Natural killer cell treated with Interleukin-12 subunit alpha and Interleukin-12 subunit beta and Interleukin-15 and Interleukin-18, amount 100 ng/mL, for 72 hours (primary cell): ENCODE data around the gene ABT1. TPM values are rescaled to one million over a fixed set of nuclear protein-coding genes. Genes with fewer than 3 reads are reported as not detected.

Source experiments
- ATAC-seq, 2 donors: fragments of 150-1000 bp; cut with Tn5 transposase in 1 of 2; sonication (Bioruptor Pico), chemical (Tn5 transposase) in 1 of 2; 2 replicates each; pipeline ENCODE4 v1.10.0; 2021
- DNase-seq: peaks from one replicate; pipeline ENCODE4 v3.0.0; 2022; ENCODE audit warnings: low spot score
- H3K27ac Mint-ChIP-seq, 2 donors: 1 replicate in 1 of 2; 2 replicates in 1 of 2; pipeline ENCODE4 v1.8.0; 2022; ENCODE audit warnings: mixed read lengths in 2 of 2, mild to moderate bottlenecking in 1 of 2, moderate library complexity in 1 of 2
- H3K27me3 Mint-ChIP-seq, 2 donors: 1 replicate in 1 of 2; 2 replicates in 1 of 2; pipeline ENCODE4 v1.8.0; 2022; ENCODE audit warnings: mixed read lengths in 2 of 2
- H3K36me3 Mint-ChIP-seq: one replicate; pipeline ENCODE4 v1.8.0; 2022; ENCODE audit warnings: mixed read lengths
- H3K4me1 Mint-ChIP-seq, 2 donors: 1 replicate in 1 of 2; 2 replicates in 1 of 2; pipeline ENCODE4 v1.8.0; 2022; ENCODE audit warnings: low read depth in 2 of 2, mixed read lengths in 2 of 2, mild to moderate bottlenecking in 1 of 2
- H3K4me3 Mint-ChIP-seq: one replicate; pipeline ENCODE4 v1.8.0; 2022; ENCODE audit warnings: mixed read lengths
- H3K9me3 Mint-ChIP-seq: 2 replicates; pipeline ENCODE4 v1.8.0; 2022; ENCODE audit warnings: mixed read lengths
- total RNA-seq, 2 donors: library from RNA; stranded (reverse); gene quantifications; one replicate each; pipeline ENCODE4 v1.2.3, GENCODE V29; 2022

The ABT1 gene
- total RNA-seq, 2 donors from 2014 or later = 26.1 to 29.5 TPM

- no peak for DNase-seq
- no peaks in the 10 kb centered on the region for H3K36me3 Mint-ChIP-seq
- no peak for ATAC-seq
- H3K27me3 Mint-ChIP-seq = no peaks in the 10 kb centered on the region
- H3K9me3 Mint-ChIP-seq = no peaks in the 10 kb centered on the region
- no peak overlapping the region for H3K4me3 Mint-ChIP-seq
- H3K4me1 Mint-ChIP-seq = peaks cover 0 to 8% of the 10 kb centered on the region in 2 donors
- H3K27ac Mint-ChIP-seq = peak overlapping the region in 1 of 2 donors; percentile 38
These were observed 5.5 kb downstream of the ABT1 start for GRCh38 chr6:26602262-26602661.

GRCh38 chr6:26604026-26604425, 7.3 kb downstream of the ABT1 start:
- Mint-ChIP-seq H3K27me3 (no peaks in the 10 kb centered on the region), H3K9me3 (no peaks in the 10 kb centered on the region), H3K27ac (no peak overlapping the region), H3K36me3 (no peaks in the 10 kb centered on the region), H3K4me3 (no peak overlapping the region), H3K4me1 (no peaks in the 10 kb centered on the region)
- ATAC-seq = no peak
- no peak for DNase-seq

- Mint-ChIP-seq H3K27me3 (peaks cover 4 to 6% of the 10 kb centered on the region in 2 donors), H3K27ac (no peak overlapping the region), H3K9me3 (no peaks in the 10 kb centered on the region), H3K4me1 (no peaks in the 10 kb centered on the region), H3K4me3 (no peak overlapping the region), H3K36me3 (no peaks in the 10 kb centered on the region)
- ATAC-seq (no peak), DNase-seq (no peak)
These were observed 8.0 kb downstream of the ABT1 start for GRCh38 chr6:26604797-26605196.

- H3K9me3 Mint-ChIP-seq = no peaks in the 10 kb centered on the region
- ATAC-seq (peak; percentile 76 to 80), DNase-seq (no peak)
- no peaks in the 10 kb centered on the region for H3K4me1 Mint-ChIP-seq
- H3K4me3 Mint-ChIP-seq = no peak overlapping the region
- no peaks in the 10 kb centered on the region for H3K36me3 Mint-ChIP-seq
- H3K27ac Mint-ChIP-seq = no peak overlapping the region
- H3K27me3 Mint-ChIP-seq = peaks cover 11 to 18% of the 10 kb centered on the region in 2 donors
These were observed 10.9 kb downstream of the ABT1 start for GRCh38 chr6:26607434-26608230.

- peak overlapping the region in 1 of 2 donors; percentile 5 for H3K27ac Mint-ChIP-seq
- H3K27me3 Mint-ChIP-seq = peaks cover 26 to 32% of the 10 kb centered on the region in 2 donors
- H3K4me1 Mint-ChIP-seq = peaks cover 0 to 2% of the 10 kb centered on the region in 2 donors
- H3K4me3 Mint-ChIP-seq = no peak overlapping the region
- H3K36me3 Mint-ChIP-seq = no peaks in the 10 kb centered on the region
- ATAC-seq (no peak), DNase-seq (no peak)
- no peaks in the 10 kb centered on the region for H3K9me3 Mint-ChIP-seq
These were observed 12.7 kb downstream of the ABT1 start for GRCh38 chr6:26609463-26609862.

- no peak overlapping the region for H3K27ac Mint-ChIP-seq
- no peak overlapping the region for H3K4me3 Mint-ChIP-seq
- no peak for ATAC-seq
- peaks cover 0 to 2% of the 10 kb centered on the region in 2 donors for H3K4me1 Mint-ChIP-seq
- H3K9me3 Mint-ChIP-seq = no peaks in the 10 kb centered on the region
- peaks cover 36 to 40% of the 10 kb centered on the region in 2 donors for H3K27me3 Mint-ChIP-seq
- H3K36me3 Mint-ChIP-seq = no peaks in the 10 kb centered on the region
- no peak for DNase-seq
These were observed 14.8 kb downstream of the ABT1 start for GRCh38 chr6:26611599-26611998.

- Mint-ChIP-seq H3K9me3 (no peaks in the 10 kb centered on the region), H3K27ac (no peak overlapping the region), H3K27me3 (peaks cover 36 to 40% of the 10 kb centered on the region in 2 donors), H3K36me3 (no peaks in the 10 kb centered on the region), H3K4me1 (peaks cover 0 to 2% of the 10 kb centered on the region in 2 donors), H3K4me3 (no peak overlapping the region)
- no peak for ATAC-seq
- DNase-seq = no peak
These were observed 16.4 kb downstream of the ABT1 start for GRCh38 chr6:26613201-26613600.

GRCh38 chr6:26613689-26614683, 17.2 kb downstream of the ABT1 start:
- ATAC-seq = no peak

GRCh38 chr6:26623339-26623859, 26.6 kb downstream of the ABT1 start:
- peaks cover 4% of the 10 kb centered on the region for H3K36me3 Mint-ChIP-seq
- H3K27ac Mint-ChIP-seq = no peak overlapping the region
- no peak overlapping the region for H3K4me3 Mint-ChIP-seq
- H3K9me3 Mint-ChIP-seq = peaks cover 1% of the 10 kb centered on the region
- H3K27me3 Mint-ChIP-seq = peaks cover 0 to 8% of the 10 kb centered on the region in 2 donors
- H3K4me1 Mint-ChIP-seq = no peaks in the 10 kb centered on the region
- no peak for DNase-seq
- ATAC-seq = no peak

More at GRCh38 chr6:26613689-26614683, 17.2 kb downstream of the ABT1 start:
- Mint-ChIP-seq H3K27me3 (peaks cover 36 to 40% of the 10 kb centered on the region in 2 donors), H3K27ac (no peak overlapping the region), H3K9me3 (no peaks in the 10 kb centered on the region), H3K36me3 (no peaks in the 10 kb centered on the region), H3K4me1 (peaks cover 0 to 2% of the 10 kb centered on the region in 2 donors), H3K4me3 (no peak overlapping the region)
- no peak for DNase-seq

- H3K4me3 Mint-ChIP-seq = no peak overlapping the region
- H3K4me1 Mint-ChIP-seq = no peaks in the 10 kb centered on the region
- ATAC-seq = no peak
- H3K36me3 Mint-ChIP-seq = peaks cover 4% of the 10 kb centered on the region
- H3K27me3 Mint-ChIP-seq = peaks cover 0 to 8% of the 10 kb centered on the region in 2 donors
- DNase-seq = no peak
- no peak overlapping the region for H3K27ac Mint-ChIP-seq
- peaks cover 3% of the 10 kb centered on the region for H3K9me3 Mint-ChIP-seq
These were observed 27.8 kb downstream of the ABT1 start for GRCh38 chr6:26624557-26624956.

- DNase-seq (no peak), ATAC-seq (no peak)
- Mint-ChIP-seq H3K9me3 (peaks cover 3% of the 10 kb centered on the region), H3K27me3 (peaks cover 0 to 3% of the 10 kb centered on the region in 2 donors), H3K36me3 (peaks cover 4% of the 10 kb centered on the region), H3K27ac (no peak overlapping the region), H3K4me1 (no peaks in the 10 kb centered on the region), H3K4me3 (no peak overlapping the region)
These were observed 31.1 kb downstream of the ABT1 start for GRCh38 chr6:26627843-26628242.

GRCh38 chr6:26629359-26629758, 32.6 kb downstream of the ABT1 start:
- no peak overlapping the region for H3K27ac Mint-ChIP-seq
- H3K4me3 Mint-ChIP-seq = no peak overlapping the region
- ATAC-seq (no peak), DNase-seq (no peak)
- no peaks in the 10 kb centered on the region for H3K4me1 Mint-ChIP-seq
- peaks cover 3% of the 10 kb centered on the region for H3K9me3 Mint-ChIP-seq
- peaks cover 0 to 3% of the 10 kb centered on the region in 2 donors for H3K27me3 Mint-ChIP-seq
- peaks cover 16% of the 10 kb centered on the region for H3K36me3 Mint-ChIP-seq

GRCh38 chr6:26640806-26641205, 44.1 kb downstream of the ABT1 start:
- no peak overlapping the region for H3K27ac Mint-ChIP-seq
- H3K9me3 Mint-ChIP-seq = peaks cover 20% of the 10 kb centered on the region
- ATAC-seq (no peak), DNase-seq (no peak)
- no peaks in the 10 kb centered on the region for H3K27me3 Mint-ChIP-seq
- peaks cover 5 to 16% of the 10 kb centered on the region in 2 donors for H3K4me1 Mint-ChIP-seq
- peaks cover 59% of the 10 kb centered on the region for H3K36me3 Mint-ChIP-seq
- H3K4me3 Mint-ChIP-seq = no peak overlapping the region
